GM23248 (cell line): ENCODE results near the gene ZBTB7C.
"Not testable (repeated sequence)": the region's sequence is repeated elsewhere in the genome, so short reads cannot be mapped to it uniquely, and the experiment has no call there.

Experiments
- EZH2 ChIP-seq: fragments of 200-600 bp; sonication (generic); IDR thresholded peaks from 2 replicates; pipeline ENCODE4 v1.6.1; 2018; ENCODE audit warnings: antibody characterized with exemption, mild to moderate bottlenecking; ENCODE audit not compliant: insufficient read depth, poor library complexity, severe bottlenecking
- EZH2phosphoT487 ChIP-seq: fragments of 200-600 bp; sonication (generic); IDR thresholded peaks from 2 replicates; pipeline ENCODE4 v1.6.1; 2018; ENCODE audit warnings: antibody characterized with exemption, moderate library complexity, mild to moderate bottlenecking, low read depth; ENCODE audit not compliant: insufficient read depth

- TF ChIP-seq EZH2phosphoT487, EZH2: not testable (repeated sequence)
Measured at GRCh38 chr18:48284011-48284410, 125.2 kb downstream of the ZBTB7C start.
